Nephron progenitor cell (in vitro differentiated cells): ENCODE results near the gene KCNJ6.
"Not testable (repeated sequence)": the region's sequence is repeated elsewhere in the genome, so short reads cannot be mapped to it uniquely, and the experiment has no call there.

Experiments used
- DNase-seq: peaks from one replicate; pipeline ENCODE4 v3.0.0; 2021
- H3K27ac Mint-ChIP-seq: 2 replicates; pipeline ENCODE4 v1.8.0; 2021; ENCODE audit warnings: mild to moderate bottlenecking, moderate library complexity, mixed read lengths
- H3K27me3 Mint-ChIP-seq: 2 replicates; pipeline ENCODE4 v1.8.0; 2021; ENCODE audit warnings: mild to moderate bottlenecking, low read depth, mixed read lengths; ENCODE audit not compliant: poor library complexity
- H3K36me3 Mint-ChIP-seq: 2 replicates; pipeline ENCODE4 v1.8.0; 2021; ENCODE audit warnings: low read depth, mixed read lengths
- H3K4me1 Mint-ChIP-seq: 2 replicates; pipeline ENCODE4 v1.8.0; 2021; ENCODE audit warnings: mixed read lengths
- H3K4me3 Mint-ChIP-seq: 2 replicates; pipeline ENCODE4 v1.8.0; 2021; ENCODE audit warnings: mild to moderate bottlenecking, moderate library complexity, mixed read lengths
- H3K9me3 Mint-ChIP-seq: 2 replicates; pipeline ENCODE4 v1.8.0; 2021; ENCODE audit warnings: mild to moderate bottlenecking, moderate library complexity, mixed read lengths
- CTCF ChIP-seq: fragments of 200-600 bp; sonication (generic); IDR thresholded peaks from 2 replicates; pipeline ENCODE4 v1.5.0; 2021; ENCODE audit warnings: antibody characterized with exemption

The KCNJ6 gene

DNA sequence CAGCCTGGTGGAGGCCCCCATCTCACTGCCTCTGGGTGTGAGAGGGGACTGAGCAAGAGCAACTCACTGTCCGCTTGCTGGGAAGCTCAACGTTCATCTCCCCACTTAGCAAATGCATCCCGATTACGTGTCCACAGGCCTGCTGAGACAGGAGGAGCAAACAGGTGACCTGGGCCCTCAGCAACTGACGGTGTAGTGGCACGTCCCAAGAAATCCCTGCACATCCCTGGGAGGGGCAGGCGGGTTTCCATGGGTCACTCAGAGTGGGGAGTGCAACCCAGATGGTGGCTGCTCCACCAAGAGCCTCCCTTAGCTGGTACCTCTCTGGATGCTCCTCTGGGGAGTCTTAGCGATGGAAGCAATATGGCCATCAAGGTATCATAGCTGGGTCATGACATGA, 320.3 kb downstream of the KCNJ6 start:
- DNase-seq = no peak
- H3K4me3 Mint-ChIP-seq = no peak overlapping the region
- no peak overlapping the region for H3K27ac Mint-ChIP-seq
- peaks cover 9% of the 10 kb centered on the region for H3K27me3 Mint-ChIP-seq
- peaks cover 26% of the 10 kb centered on the region for H3K4me1 Mint-ChIP-seq
- TF ChIP-seq CTCF = no peak
- peaks cover 21% of the 10 kb centered on the region for H3K9me3 Mint-ChIP-seq
- H3K36me3 Mint-ChIP-seq = no peaks in the 10 kb centered on the region

DNA sequence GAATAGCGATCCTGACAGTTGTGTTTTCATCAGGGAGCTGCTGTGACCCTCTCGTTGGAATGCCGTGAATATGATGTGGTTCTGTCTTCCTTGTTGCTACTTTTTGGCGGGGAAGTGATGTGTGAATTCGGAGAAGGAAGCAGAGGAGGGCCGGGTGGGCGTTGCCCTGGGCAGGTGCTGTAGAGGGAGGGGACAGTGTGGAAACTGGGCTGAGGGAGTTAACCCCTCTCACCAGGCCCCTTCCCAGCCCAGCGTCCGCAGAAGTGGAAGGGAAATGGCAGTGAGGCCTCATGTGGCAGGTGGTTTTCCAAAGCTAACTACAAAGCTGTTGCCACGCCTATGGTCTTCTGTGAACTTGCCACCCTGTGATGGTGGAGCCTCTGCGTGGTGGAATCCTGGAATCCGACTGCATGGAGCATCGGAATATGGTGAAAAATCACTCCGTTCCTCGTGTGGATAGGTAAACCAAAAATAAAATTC, 321.7 kb downstream of the KCNJ6 start:
- Mint-ChIP-seq H3K36me3 (no peaks in the 10 kb centered on the region), H3K4me1 (peaks cover 26% of the 10 kb centered on the region), H3K27ac (no peak overlapping the region), H3K27me3 (peaks cover 9% of the 10 kb centered on the region), H3K4me3 (no peak overlapping the region), H3K9me3 (peaks cover 21% of the 10 kb centered on the region)
- no peak for TF ChIP-seq CTCF
- no peak for DNase-seq

DNA sequence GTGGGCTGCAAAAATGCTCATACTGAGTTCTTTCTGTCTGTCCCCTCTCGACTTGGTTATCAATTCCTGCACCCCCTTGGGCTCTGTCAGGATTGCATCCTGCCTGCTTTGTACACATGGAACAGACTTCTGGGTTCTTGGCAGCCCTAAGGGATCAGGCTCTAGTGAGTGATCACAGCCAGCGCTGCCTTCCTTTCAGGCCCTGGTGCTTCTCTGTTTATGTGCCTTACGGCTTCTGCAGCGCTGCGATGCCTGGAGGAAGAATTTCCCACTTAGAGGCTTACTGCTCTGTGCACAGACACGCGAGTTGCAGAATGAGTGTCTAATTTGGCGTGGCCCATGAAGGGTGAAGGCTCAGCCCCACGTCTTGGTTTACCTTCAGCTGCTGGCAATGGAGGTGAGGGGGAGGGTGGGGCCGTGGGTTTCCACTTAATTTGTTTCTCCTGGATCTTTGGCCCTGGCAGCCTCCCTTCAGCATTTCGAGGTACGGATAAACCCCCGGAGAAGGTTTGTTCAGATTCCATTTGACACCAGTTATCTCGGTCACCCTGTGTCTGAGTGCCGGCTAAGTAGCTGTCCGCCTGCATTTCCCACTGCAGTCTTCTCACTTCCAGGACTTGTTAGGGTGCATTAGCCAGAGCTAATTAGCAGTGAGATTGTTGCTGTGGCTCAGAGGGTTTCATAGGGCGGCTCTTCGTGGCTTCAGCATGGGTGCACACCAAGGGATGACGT, 322.4 kb downstream of the KCNJ6 start:
- H3K4me3 Mint-ChIP-seq = no peak overlapping the region
- peaks cover 21% of the 10 kb centered on the region for H3K9me3 Mint-ChIP-seq
- DNase-seq = no peak
- peaks cover 9% of the 10 kb centered on the region for H3K27me3 Mint-ChIP-seq
- H3K36me3 Mint-ChIP-seq = no peaks in the 10 kb centered on the region
- TF ChIP-seq CTCF = no peak
- H3K4me1 Mint-ChIP-seq = peaks cover 26% of the 10 kb centered on the region
- H3K27ac Mint-ChIP-seq = no peak overlapping the region

DNA sequence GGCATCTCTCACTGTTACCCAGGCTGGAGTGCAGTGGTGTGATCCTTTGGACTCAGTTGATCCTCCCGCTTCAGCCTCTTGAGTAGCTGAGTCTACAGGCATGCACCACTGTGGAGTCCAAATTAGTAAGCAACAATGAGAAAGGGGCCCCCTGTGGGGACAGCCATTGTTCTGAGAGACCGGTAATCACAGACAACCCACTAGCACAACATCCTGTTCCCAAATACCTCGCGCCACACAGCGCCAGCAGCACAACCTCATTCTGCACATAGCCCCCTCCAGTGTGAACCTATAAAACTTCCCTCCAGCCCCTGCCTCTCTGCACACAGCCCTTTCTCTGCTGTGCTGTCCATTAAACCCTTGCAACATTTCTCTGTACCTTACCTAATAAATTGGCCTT, 323.2 kb downstream of the KCNJ6 start:
- Mint-ChIP-seq H3K4me3 (no peak overlapping the region), H3K27ac (no peak overlapping the region), H3K27me3 (peaks cover 9% of the 10 kb centered on the region), H3K36me3 (no peaks in the 10 kb centered on the region), H3K4me1 (peaks cover 26% of the 10 kb centered on the region), H3K9me3 (peaks cover 14% of the 10 kb centered on the region)
- no peak for DNase-seq
- TF ChIP-seq CTCF = no peak

GRCh38 chr21:37592496-37592895, 323.8 kb downstream of the KCNJ6 start:
- no peak overlapping the region for H3K4me3 Mint-ChIP-seq
- no peak for DNase-seq
- no peak overlapping the region for H3K27ac Mint-ChIP-seq
- peaks cover 26% of the 10 kb centered on the region for H3K4me1 Mint-ChIP-seq
- H3K27me3 Mint-ChIP-seq = peaks cover 9% of the 10 kb centered on the region
- H3K9me3 Mint-ChIP-seq = peaks cover 8% of the 10 kb centered on the region
- H3K36me3 Mint-ChIP-seq = no peaks in the 10 kb centered on the region
- no peak for TF ChIP-seq CTCF

- H3K36me3 Mint-ChIP-seq = not testable (repeated sequence)
Observed at GRCh38 chr21:37591994-37592393, 324.3 kb downstream of the KCNJ6 start.

DNA sequence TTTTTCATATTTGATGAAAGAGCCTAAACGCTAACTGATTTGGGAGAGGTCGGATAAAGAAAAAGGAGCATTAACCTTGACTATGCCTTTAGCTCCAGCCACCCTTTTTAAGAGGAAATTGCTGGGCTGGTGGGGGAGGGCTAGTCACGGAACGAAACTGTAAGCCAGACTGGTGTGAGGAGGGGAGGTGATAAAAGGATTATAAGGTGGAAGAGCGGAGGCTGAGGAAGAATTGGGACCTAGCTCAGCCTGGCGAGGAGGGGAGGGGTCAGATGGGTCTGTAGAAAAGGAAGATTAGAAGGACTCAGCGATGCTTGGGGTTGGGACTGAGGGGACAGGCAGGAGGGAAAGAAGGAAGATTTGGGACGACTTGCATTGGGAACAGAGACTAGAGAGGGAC, 325.4 kb downstream of the KCNJ6 start:
- DNase-seq, H3K27me3 Mint-ChIP-seq, H3K4me3 Mint-ChIP-seq, H3K36me3 Mint-ChIP-seq, H3K9me3 Mint-ChIP-seq, H3K27ac Mint-ChIP-seq: not testable (repeated sequence)
- H3K4me1 Mint-ChIP-seq = peaks cover 26% of the 10 kb centered on the region

More at GRCh38 chr21:37591994-37592393, 324.3 kb downstream of the KCNJ6 start:
- H3K4me3 Mint-ChIP-seq, H3K27me3 Mint-ChIP-seq, H3K9me3 Mint-ChIP-seq, H3K27ac Mint-ChIP-seq, DNase-seq: not testable (repeated sequence)
- peaks cover 26% of the 10 kb centered on the region for H3K4me1 Mint-ChIP-seq

GRCh38 chr21:37588644-37589043, 327.6 kb downstream of the KCNJ6 start:
- H3K27me3 Mint-ChIP-seq, H3K9me3 Mint-ChIP-seq, DNase-seq, H3K27ac Mint-ChIP-seq, H3K4me3 Mint-ChIP-seq, H3K36me3 Mint-ChIP-seq: not testable (repeated sequence)
- H3K4me1 Mint-ChIP-seq = peaks cover 10% of the 10 kb centered on the region
